Fibroblast of lung (primary cell): ENCODE measurements around the gene DSG1.

Source experiments
- EZH2 ChIP-seq: IDR thresholded peaks from 2 replicates; pipeline ENCODE4 v1.5.1; 2012; ENCODE audit warnings: low read length, control low read depth, mild to moderate bottlenecking; ENCODE audit errors: missing control alignments
- TF ChIP-seq, protein P1 (sequence below), 2 donors: IDR thresholded peaks in 1 of 2; conservative IDR thresholded peaks in 1 of 2; 1 replicate in 1 of 2; 2 replicates in 1 of 2; pipeline ENCODE4 v1.5.1; 2011 to 2012; ENCODE audit warnings: low read length in 2 of 2, control low read depth in 1 of 2, inconsistent platforms in 1 of 2, low read depth in 1 of 2, mild to moderate bottlenecking in 1 of 2

DNA sequence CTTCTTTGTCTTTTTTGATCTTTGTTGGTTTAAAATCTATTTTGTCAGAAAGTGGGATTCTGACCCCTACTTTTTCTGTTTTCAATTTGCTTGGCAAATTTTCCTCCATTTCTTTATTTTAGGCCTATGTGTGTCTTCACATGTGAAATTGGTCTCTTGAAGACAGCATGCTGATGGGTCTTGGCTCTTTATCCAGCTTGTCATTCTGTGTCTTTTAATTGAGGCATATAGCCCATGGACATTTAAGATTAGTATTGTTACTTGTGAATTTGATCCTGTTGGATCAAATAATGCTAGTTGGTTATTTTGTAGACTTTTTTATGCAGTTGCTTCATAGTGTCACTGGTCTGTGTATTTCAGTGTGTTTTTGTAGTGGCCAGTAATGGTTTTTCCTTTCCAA lies 26.3 kb upstream of the DSG1 start:
- no peak for TF ChIP-seq EZH2
- TF ChIP-seq, protein P1, sequence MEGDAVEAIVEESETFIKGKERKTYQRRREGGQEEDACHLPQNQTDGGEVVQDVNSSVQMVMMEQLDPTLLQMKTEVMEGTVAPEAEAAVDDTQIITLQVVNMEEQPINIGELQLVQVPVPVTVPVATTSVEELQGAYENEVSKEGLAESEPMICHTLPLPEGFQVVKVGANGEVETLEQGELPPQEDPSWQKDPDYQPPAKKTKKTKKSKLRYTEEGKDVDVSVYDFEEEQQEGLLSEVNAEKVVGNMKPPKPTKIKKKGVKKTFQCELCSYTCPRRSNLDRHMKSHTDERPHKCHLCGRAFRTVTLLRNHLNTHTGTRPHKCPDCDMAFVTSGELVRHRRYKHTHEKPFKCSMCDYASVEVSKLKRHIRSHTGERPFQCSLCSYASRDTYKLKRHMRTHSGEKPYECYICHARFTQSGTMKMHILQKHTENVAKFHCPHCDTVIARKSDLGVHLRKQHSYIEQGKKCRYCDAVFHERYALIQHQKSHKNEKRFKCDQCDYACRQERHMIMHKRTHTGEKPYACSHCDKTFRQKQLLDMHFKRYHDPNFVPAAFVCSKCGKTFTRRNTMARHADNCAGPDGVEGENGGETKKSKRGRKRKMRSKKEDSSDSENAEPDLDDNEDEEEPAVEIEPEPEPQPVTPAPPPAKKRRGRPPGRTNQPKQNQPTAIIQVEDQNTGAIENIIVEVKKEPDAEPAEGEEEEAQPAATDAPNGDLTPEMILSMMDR (conservative IDR thresholded peaks at IDR 0.05 in 1 of 2, IDR thresholded peaks at IDR 0.05 in 1 of 2; ENCODE audit: low read depth in 1 of 2, low read length in 2 of 2), result no peak
